Measurements from ENCODE around the gene TMUB2. TPM values are rescaled to one million over a fixed set of nuclear protein-coding genes. Genes with fewer than 3 reads are reported as not detected.

TMUB2 gene
- total RNA-seq, 1 donor from 2014 or later: 41.9 TPM

DNA sequence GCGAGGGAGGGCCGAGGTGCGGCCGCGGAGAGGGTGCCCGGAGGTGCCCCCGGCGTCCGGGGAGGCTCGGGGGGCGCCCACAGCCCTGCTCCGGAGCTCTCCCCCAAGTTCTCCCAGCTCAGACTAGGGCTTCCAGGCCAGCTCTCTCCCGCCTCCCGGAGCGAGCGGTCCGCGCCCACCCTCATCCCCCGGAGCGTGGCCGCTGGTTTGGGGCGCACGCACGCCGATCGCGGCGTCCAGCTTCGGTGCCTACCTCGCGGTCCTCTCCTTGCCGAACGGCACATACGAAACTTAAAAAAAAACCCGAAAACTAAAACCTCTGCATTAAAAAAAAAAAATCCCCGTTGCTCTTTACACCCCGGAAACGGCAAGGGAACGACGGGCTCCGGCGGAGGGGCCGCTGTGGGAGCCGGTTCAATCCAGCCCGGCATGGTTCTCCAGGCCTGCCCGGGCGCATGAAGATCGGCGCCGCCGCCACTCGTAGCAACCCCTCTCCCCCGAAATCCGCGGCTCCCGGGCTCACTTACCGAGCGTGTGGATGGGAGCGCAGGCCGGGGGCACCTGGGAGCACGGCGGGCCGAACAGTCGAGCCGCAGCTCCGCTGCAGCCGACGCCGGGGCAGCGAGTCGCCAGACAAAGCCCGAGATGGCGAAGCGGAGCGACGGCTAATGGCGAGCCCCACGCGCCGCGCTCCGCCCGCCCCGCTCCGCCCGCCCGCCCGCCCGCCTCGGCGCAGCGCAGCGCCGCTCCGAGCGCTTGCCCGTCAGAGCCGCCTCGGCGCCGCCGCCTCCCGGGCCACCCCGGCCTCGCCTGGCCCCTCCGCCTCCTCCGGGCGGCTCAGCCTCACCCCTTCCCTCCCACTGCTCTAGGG lies 33.7 kb downstream of the TMUB2 start:
- H3K27me3 ChIP-seq (ENCODE audit: low read depth): no peaks in the 10 kb centered on the region
- H3K4me1 ChIP-seq: peaks cover 41% of the 10 kb centered on the region
- H3K36me3 ChIP-seq: peaks cover 24% of the 10 kb centered on the region
- peak; percentile 70 for DNase-seq
- H3K27ac ChIP-seq: peak overlapping the region; percentile 96
- no peaks in the 10 kb centered on the region for H3K9me3 ChIP-seq
- ATAC-seq: peak; percentile 44 to 57
- TF ChIP-seq, protein P1, sequence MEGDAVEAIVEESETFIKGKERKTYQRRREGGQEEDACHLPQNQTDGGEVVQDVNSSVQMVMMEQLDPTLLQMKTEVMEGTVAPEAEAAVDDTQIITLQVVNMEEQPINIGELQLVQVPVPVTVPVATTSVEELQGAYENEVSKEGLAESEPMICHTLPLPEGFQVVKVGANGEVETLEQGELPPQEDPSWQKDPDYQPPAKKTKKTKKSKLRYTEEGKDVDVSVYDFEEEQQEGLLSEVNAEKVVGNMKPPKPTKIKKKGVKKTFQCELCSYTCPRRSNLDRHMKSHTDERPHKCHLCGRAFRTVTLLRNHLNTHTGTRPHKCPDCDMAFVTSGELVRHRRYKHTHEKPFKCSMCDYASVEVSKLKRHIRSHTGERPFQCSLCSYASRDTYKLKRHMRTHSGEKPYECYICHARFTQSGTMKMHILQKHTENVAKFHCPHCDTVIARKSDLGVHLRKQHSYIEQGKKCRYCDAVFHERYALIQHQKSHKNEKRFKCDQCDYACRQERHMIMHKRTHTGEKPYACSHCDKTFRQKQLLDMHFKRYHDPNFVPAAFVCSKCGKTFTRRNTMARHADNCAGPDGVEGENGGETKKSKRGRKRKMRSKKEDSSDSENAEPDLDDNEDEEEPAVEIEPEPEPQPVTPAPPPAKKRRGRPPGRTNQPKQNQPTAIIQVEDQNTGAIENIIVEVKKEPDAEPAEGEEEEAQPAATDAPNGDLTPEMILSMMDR (IDR thresholded peaks at IDR 0.05): peak; percentile 7
- intact Hi-C loops (cut with DNase I): no loop called here
- H3K4me3 ChIP-seq: peak overlapping the region; percentile 97

DNA sequence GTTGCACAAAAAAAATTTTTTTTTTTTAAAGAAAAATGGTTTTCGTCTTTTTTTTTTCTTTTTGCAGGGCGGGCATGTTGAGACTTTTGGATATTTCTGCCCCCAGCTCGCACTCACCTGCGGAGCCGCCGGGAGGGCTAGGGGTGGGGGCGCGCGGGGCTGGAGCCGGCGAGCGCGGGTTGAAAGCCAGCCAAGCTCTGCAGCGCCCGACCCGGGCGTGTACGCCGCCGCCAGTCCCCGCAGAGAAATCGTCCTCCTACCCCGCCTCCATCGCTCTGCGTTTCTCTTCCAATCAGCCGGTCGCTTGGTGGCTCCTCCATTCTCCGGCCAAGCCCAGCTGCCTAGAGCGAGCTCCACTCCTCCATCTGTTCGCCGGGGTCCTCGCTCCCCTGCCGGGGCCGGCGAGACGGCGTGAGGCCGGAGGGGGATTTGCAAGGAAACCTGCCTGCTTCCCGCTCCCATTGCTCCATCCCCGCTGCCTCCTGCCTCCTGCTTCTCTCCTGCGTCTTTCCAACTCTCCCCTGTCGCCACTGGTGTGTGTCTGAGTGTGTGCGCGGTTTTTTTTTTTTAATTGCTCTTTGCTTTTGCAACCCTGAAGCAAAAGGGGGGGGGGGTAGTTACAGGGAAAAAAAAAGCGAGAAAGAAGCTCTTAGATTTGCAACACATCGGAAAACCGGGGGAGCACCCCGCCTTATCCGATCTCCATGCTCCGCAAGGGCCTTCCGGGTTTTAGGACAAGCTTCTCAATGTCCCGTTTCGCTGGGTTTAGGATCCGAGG lies 34.5 kb downstream of the TMUB2 start:
- H3K36me3 ChIP-seq: peaks cover 15% of the 10 kb centered on the region
- H3K27me3 ChIP-seq (ENCODE audit: low read depth): no peaks in the 10 kb centered on the region
- H3K9me3 ChIP-seq: no peaks in the 10 kb centered on the region
- H3K4me1 ChIP-seq: peaks cover 38% of the 10 kb centered on the region
- TF ChIP-seq, protein P1 (IDR thresholded peaks at IDR 0.05): no peak
- peak overlapping the region; percentile 97 for H3K4me3 ChIP-seq
- intact Hi-C loops (cut with DNase I): no loop called here
- peak overlapping the region; percentile 96 for H3K27ac ChIP-seq
- peak; percentile 49 to 61 for ATAC-seq
- DNase-seq: peak; percentile 82

DNA sequence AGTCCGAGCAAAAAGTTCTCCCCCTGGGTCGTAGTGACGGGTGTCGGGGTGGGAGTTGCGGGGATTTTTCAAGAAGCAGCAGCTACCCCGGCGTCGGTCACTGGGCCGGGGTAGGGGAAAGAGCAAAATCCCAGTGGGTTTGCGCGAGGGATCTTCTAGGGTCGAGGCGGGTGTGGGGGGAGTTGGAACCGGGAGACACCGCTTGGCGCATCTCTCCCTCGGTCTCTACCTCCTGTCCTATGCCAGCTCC lies 35.0 kb downstream of the TMUB2 start:
- DNase-seq (no peak), ATAC-seq (peak in 1 of 2 donors; percentile 0)
- Histone ChIP-seq H3K4me3 (peak overlapping the region; percentile 97), H3K9me3 (no peaks in the 10 kb centered on the region), H3K27me3 (ENCODE audit: low read depth) (no peaks in the 10 kb centered on the region), H3K27ac (peak overlapping the region; percentile 96), H3K36me3 (peaks cover 10% of the 10 kb centered on the region), H3K4me1 (peaks cover 33% of the 10 kb centered on the region)
- intact Hi-C loops (cut with DNase I): no loop called here
- TF ChIP-seq, protein P1 (IDR thresholded peaks at IDR 0.05): no peak

DNA sequence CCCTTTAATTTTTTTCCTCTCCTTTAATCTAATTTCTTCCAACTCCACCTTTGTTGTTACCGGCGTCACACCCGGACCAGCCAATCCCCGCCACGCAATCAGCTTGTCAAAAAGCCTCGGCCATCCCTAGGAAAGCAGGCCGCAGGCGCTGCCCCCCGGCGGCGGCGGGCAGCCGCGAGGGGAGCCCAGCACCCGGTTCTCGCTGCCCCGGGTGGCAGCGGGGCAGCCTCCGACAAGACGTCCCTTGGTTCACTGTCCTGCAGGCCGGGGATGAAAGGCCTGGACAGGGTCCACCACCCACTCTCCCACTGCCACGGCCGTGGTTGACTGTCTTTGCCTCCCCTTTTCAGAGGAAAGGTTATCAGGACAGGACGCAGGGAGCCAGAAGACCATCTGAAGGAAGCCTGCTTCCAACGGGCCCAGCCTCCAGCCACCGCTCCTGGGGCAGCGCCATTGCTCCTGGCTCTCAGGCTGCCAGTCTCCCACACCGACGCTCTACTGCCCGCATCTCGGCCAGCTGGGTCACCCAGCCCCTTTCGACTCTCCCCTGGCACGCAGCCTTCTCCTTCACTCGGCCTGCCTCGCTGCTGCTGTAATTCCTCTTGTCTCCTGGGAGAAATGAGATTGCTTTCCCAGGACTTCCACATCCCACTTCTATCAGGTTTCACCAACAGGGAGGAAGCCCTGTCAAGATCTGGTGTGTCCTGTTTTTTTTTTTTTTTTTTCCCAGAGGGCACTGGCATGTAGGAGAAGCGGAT lies 35.5 kb downstream of the TMUB2 start:
- peak; percentile 57 for ATAC-seq
- intact Hi-C loops (cut with DNase I): no loop called here
- peaks cover 5% of the 10 kb centered on the region for H3K36me3 ChIP-seq
- peak overlapping the region; percentile 97 for H3K4me3 ChIP-seq
- peaks cover 28% of the 10 kb centered on the region for H3K4me1 ChIP-seq
- H3K9me3 ChIP-seq: no peaks in the 10 kb centered on the region
- TF ChIP-seq, protein P1 (IDR thresholded peaks at IDR 0.05): peak; percentile 17
- no peaks in the 10 kb centered on the region for H3K27me3 ChIP-seq (ENCODE audit: low read depth)
- peak; percentile 84 for DNase-seq
- H3K27ac ChIP-seq: peak overlapping the region; percentile 96

DNA sequence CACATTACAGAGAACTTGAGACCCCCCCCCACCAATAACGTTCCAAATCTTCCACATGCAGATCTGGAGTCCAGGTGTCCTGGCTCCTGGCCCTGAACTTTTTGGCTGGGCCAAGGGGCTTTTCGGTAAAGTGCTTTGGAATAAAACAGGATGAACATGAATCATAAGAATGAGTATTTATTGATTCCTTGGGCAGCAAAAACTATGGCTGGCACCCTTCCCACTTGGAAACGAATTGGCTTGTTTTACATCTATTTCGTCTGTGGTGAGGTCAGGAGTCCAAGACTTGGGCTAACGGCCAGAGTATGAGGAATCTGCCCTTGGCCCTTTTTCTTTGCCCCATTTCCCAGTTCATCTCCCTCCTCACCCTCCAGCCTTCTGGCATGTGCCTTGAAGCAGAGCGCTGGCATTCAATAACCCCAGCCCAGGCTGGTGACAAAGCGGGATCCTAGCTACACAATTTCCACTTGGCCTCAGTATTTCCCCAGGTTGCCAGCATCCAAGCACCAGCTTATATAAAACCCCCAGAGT lies 36.8 kb downstream of the TMUB2 start:
- peaks cover 18% of the 10 kb centered on the region for H3K4me1 ChIP-seq

More for the DNA sequence above, 36.8 kb downstream of the TMUB2 start:
- intact Hi-C loops (cut with DNase I): no loop called here
- no peak for ATAC-seq
- Histone ChIP-seq H3K9me3 (no peaks in the 10 kb centered on the region), H3K4me3 (no peak overlapping the region), H3K27ac (no peak overlapping the region), H3K27me3 (ENCODE audit: low read depth) (no peaks in the 10 kb centered on the region), H3K36me3 (no peaks in the 10 kb centered on the region)
- DNase-seq: no peak
- TF ChIP-seq, protein P1 (IDR thresholded peaks at IDR 0.05): no peak

All from lower lobe of right lung (tissue), 2 donors.